Activated CD4-positive, alpha-beta memory T cell treated with anti-CD3 and anti-CD28 coated beads, Interleukin-2, amount 10 ng/mL, durations not matched to agents 7 days and 5 days (primary cell): ENCODE measurements around the gene DNAJA3. TPM values are rescaled to one million over a fixed set of nuclear protein-coding genes. Genes with fewer than 3 reads are reported as not detected.

ENCODE experiments used
- CTCF ChIA-PET: fragments of 350-600 bp; sonication (Branson Sonifier 250); formaldehyde crosslinking; loops from one replicate; lab custom pipeline; 2021; ENCODE audit warnings: antibody characterized with exemption, inconsistent platforms; lab: Charles Lee
- POLR2A ChIA-PET: fragments of 350-600 bp; sonication (Branson Sonifier 250); formaldehyde crosslinking; loops from one replicate; lab custom pipeline; 2021; ENCODE audit warnings: antibody characterized with exemption; lab: Charles Lee
- DNase-seq: peaks from one replicate; pipeline ENCODE4 v3.0.0-alpha.2; 2020
- H3K27ac Mint-ChIP-seq: one replicate; pipeline ENCODE4 v1.8.0; 2021; ENCODE audit warnings: mild to moderate bottlenecking, mixed read lengths
- H3K27me3 Mint-ChIP-seq: one replicate; pipeline ENCODE4 v1.8.0; 2021; ENCODE audit warnings: mixed read lengths
- H3K36me3 Mint-ChIP-seq: one replicate; pipeline ENCODE4 v1.8.0; 2021; ENCODE audit warnings: low read depth, mixed read lengths
- H3K4me1 Mint-ChIP-seq: one replicate; pipeline ENCODE4 v1.8.0; 2021; ENCODE audit warnings: mixed read lengths
- H3K4me3 Mint-ChIP-seq: one replicate; pipeline ENCODE4 v1.8.0; 2021; ENCODE audit warnings: mild to moderate bottlenecking, mixed read lengths
- H3K9me3 Mint-ChIP-seq: one replicate; pipeline ENCODE4 v1.8.0; 2021; ENCODE audit warnings: mixed read lengths
- total RNA-seq, 2 experiments: library from RNA; stranded (reverse); gene quantifications; one replicate each; pipeline ENCODE4 v1.2.3, GENCODE V29; 2021

DNAJA3 gene
- total RNA-seq, 2 experiments from 2014 or later: 39.5 to 41.1 TPM

DNA sequence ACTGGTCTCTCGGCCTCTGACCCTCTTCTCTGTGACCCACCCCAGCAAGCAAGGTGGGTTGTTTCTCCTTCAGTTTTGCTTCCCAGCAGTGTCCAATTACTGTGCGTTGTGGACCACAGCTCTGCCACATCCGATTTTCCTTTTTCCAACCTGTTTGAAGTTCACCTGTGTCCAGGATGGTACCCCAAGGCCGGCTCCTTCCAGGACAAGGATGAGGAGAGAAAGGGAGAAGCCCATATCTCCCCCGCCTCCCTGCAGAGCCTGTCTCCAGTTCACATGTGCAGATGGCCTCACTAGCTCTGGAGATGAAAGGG, 35.2 kb downstream of the DNAJA3 start:
- Mint-ChIP-seq H3K9me3 (no peaks in the 10 kb centered on the region), H3K4me3 (no peak overlapping the region), H3K27me3 (no peaks in the 10 kb centered on the region), H3K4me1 (peaks cover 30% of the 10 kb centered on the region), H3K36me3 (peaks cover 41% of the 10 kb centered on the region), H3K27ac (peak overlapping the region; percentile 60)
- no peak for DNase-seq
- CTCF ChIA-PET: interaction anchor here (0.7 kb wide), 1 partner anchor 69 kb away, joined by 3 read pairs; no protein-coding TSS in a partner anchor
- POLR2A ChIA-PET: interaction anchor here (4.0 kb wide), 1 partner anchor 15 kb away, joined by 27 read pairs; the partner anchor contains the start of genes HMOX2 and NMRAL1

- ChIA-PET CTCF (interaction anchor here (0.6 kb wide), 1 partner anchor 23 kb away, joined by 6 read pairs; no protein-coding TSS in a partner anchor), POLR2A (interaction anchor here (0.5 kb wide), 1 partner anchor 11 kb away, joined by 3 read pairs; no protein-coding TSS in a partner anchor)
- Mint-ChIP-seq H3K4me3 (no peak overlapping the region), H3K27me3 (no peaks in the 10 kb centered on the region), H3K9me3 (no peaks in the 10 kb centered on the region), H3K27ac (no peak overlapping the region), H3K4me1 (peaks cover 35% of the 10 kb centered on the region), H3K36me3 (peaks cover 44% of the 10 kb centered on the region)
- no peak for DNase-seq
These were observed 35.8 kb downstream of the DNAJA3 start for GRCh38 chr16:4461250-4462085.

DNA sequence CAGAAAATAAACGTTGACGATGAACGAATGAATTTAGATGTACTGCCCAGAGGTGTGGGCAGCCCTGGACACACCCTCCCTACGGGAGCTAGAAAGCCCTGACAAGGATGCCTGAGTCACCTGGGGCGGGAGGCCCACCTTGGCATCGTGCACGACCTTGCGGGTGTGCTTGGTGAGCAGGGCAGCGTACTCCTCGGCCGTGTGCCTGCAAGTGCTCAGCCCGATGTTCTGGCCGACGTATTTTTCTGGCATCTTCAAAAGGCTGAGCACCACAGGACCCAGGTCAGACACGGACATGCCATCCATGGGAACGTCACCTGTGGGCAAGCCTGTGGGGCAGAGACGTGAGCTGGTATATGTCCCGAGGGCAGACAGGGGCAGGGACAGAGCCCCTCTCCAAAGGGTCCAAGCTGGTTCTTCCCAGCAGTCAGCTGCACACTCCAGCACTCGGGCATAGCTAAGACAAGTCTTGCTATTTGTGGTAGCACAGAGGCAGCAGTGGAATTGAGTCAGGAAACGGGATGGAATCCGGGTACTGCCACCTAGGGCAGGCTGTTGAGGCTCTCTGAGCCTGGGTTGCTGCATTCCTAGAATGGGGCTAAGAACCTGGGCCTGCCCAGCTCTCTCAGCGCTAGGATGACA, 38.0 kb downstream of the DNAJA3 start:
- no peak for DNase-seq
- POLR2A ChIA-PET: interaction anchor here (1.2 to 1.4 kb wide), 3 partner anchors 11 to 49 kb away, joined by 3 to 5 read pairs (median 4); partner anchors contain the start of gene NMRAL1
- H3K27ac Mint-ChIP-seq: peak overlapping the region; percentile 41
- peaks cover 47% of the 10 kb centered on the region for H3K4me1 Mint-ChIP-seq
- H3K27me3 Mint-ChIP-seq: no peaks in the 10 kb centered on the region
- H3K9me3 Mint-ChIP-seq: no peaks in the 10 kb centered on the region
- no peak overlapping the region for H3K4me3 Mint-ChIP-seq
- CTCF ChIA-PET: interaction anchor here (1.0 kb wide), 1 partner anchor 124 kb away, joined by 3 read pairs; no protein-coding TSS in a partner anchor
- H3K36me3 Mint-ChIP-seq: peaks cover 53% of the 10 kb centered on the region

GRCh38 chr16:4465977-4466779, 40.5 kb downstream of the DNAJA3 start:
- CTCF ChIA-PET: interaction anchor here (1.0 to 2.0 kb wide), 8 partner anchors 9 to 82 kb away, joined by 3 to 8 read pairs (median 4); partner anchors contain the start of genes HMOX2 and NMRAL1
- peaks cover 31% of the 10 kb centered on the region for H3K4me1 Mint-ChIP-seq
- POLR2A ChIA-PET: interaction anchor here (0.7 to 3.7 kb wide), 12 partner anchors 9 to 195 kb away, joined by 3 to 57 read pairs (median 4); partner anchors contain the start of genes CDIP1, CORO7, HMOX2 and NMRAL1
- H3K9me3 Mint-ChIP-seq: no peaks in the 10 kb centered on the region
- H3K4me3 Mint-ChIP-seq: peak overlapping the region; percentile 1
- H3K27ac Mint-ChIP-seq: peak overlapping the region; percentile 87
- DNase-seq: peak; percentile 84
- no peaks in the 10 kb centered on the region for H3K27me3 Mint-ChIP-seq
- H3K36me3 Mint-ChIP-seq: peaks cover 42% of the 10 kb centered on the region

DNA sequence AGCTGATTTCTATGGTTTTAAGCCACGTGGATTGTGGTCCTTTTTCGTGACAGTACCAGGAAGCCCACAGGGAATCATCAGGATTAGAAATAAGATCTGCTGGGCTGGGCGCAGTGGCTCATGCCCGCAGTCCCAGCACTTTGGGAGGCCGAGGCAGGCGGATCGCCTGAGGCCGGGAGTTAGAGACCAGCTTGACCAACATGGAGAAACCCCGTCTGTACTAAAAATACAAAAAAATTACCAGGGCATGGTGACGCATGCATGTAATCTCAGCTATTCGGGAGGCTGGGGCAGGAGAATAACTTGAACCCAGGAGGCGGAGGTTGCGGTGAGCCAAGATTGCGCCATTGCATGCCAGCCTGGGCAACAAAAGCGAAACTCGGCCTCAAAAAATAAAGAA, 42.2 kb downstream of the DNAJA3 start:
- CTCF ChIA-PET: interaction anchor here (1.5 kb wide), 1 partner anchor 8 kb away, joined by 3 read pairs; the partner anchor contains the start of gene HMOX2
- no peak for DNase-seq
- H3K27ac Mint-ChIP-seq: no peak overlapping the region
- H3K36me3 Mint-ChIP-seq: peaks cover 40% of the 10 kb centered on the region
- H3K4me1 Mint-ChIP-seq: peaks cover 34% of the 10 kb centered on the region
- no peaks in the 10 kb centered on the region for H3K9me3 Mint-ChIP-seq
- H3K4me3 Mint-ChIP-seq: no peak overlapping the region
- POLR2A ChIA-PET: interaction anchor here (1.4 to 3.7 kb wide), 2 partner anchors 9 to 197 kb away, joined by 4 to 57 read pairs; partner anchors contain the start of genes HMOX2 and NMRAL1
- H3K27me3 Mint-ChIP-seq: no peaks in the 10 kb centered on the region

GRCh38 chr16:4468972-4469371, 43.3 kb downstream of the DNAJA3 start:
- H3K4me3 Mint-ChIP-seq: no peak overlapping the region
- H3K4me1 Mint-ChIP-seq: peaks cover 42% of the 10 kb centered on the region
- no peaks in the 10 kb centered on the region for H3K9me3 Mint-ChIP-seq
- ChIA-PET CTCF (no interaction called here), POLR2A (interaction anchor here (1.4 to 1.6 kb wide), 2 partner anchors 36 to 54 kb away, joined by 3 to 5 read pairs; no protein-coding TSS in a partner anchor)
- H3K27me3 Mint-ChIP-seq: no peaks in the 10 kb centered on the region
- no peak overlapping the region for H3K27ac Mint-ChIP-seq
- peaks cover 39% of the 10 kb centered on the region for H3K36me3 Mint-ChIP-seq
- DNase-seq: no peak

DNA sequence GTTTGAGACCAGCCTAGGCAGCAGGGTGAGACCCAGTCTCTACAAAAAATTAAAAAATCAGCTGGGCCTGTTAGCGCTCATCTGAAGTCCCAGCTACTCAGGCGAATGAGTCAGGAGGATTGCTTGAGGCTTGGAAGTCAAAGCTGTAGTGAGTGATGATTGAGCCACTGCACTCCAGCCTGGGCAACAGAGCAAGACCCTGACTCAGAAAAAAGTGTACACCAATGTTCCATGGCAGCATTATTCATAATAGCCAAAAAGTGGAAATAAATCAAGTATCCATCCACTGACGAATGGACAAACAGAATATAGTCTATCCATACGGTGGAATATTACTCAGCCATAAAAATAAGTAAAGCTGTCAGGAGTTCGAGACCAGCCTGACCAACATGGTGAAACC, 46.2 kb downstream of the DNAJA3 start:
- Mint-ChIP-seq H3K9me3 (no peaks in the 10 kb centered on the region), H3K4me3 (no peak overlapping the region), H3K27me3 (no peaks in the 10 kb centered on the region), H3K36me3 (peaks cover 23% of the 10 kb centered on the region), H3K4me1 (peaks cover 37% of the 10 kb centered on the region), H3K27ac (peak overlapping the region; percentile 24)
- ChIA-PET POLR2A (interaction anchor here (0.6 to 9.1 kb wide), 2 partner anchors 56 to 603 kb away, joined by 3 to 85 read pairs; partner anchors contain the start of gene CORO7), CTCF (interaction anchor here (1.1 to 2.8 kb wide), 8 partner anchors 13 to 77 kb away, joined by 3 to 11 read pairs (median 4); no protein-coding TSS in a partner anchor)
- no peak for DNase-seq

GRCh38 chr16:4472880-4473279, 47.2 kb downstream of the DNAJA3 start:
- H3K27ac Mint-ChIP-seq: peak overlapping the region; percentile 17
- ChIA-PET CTCF (interaction anchor here (0.7 to 2.8 kb wide), 3 partner anchors 33 to 76 kb away, joined by 3 to 11 read pairs (median 4); no protein-coding TSS in a partner anchor), POLR2A (interaction anchor here (0.7 to 9.1 kb wide), 4 partner anchors 11 to 57 kb away, joined by 3 to 85 read pairs (median 15); partner anchors contain the start of gene CORO7)
- H3K27me3 Mint-ChIP-seq: no peaks in the 10 kb centered on the region
- H3K4me1 Mint-ChIP-seq: peaks cover 37% of the 10 kb centered on the region
- H3K4me3 Mint-ChIP-seq: peak overlapping the region; percentile 77
- no peak for DNase-seq
- no peaks in the 10 kb centered on the region for H3K9me3 Mint-ChIP-seq
- peaks cover 23% of the 10 kb centered on the region for H3K36me3 Mint-ChIP-seq

- Mint-ChIP-seq H3K4me3 (peak within 1 kb of the TSS; percentile 77), H3K27ac (peak within 1 kb of the TSS; percentile 83), H3K27me3 (no peaks in the 10 kb centered on the region), H3K4me1 (peaks cover 45% of the 10 kb centered on the region), H3K9me3 (no peaks in the 10 kb centered on the region), H3K36me3 (peaks cover 25% of the 10 kb centered on the region)
- peak; percentile 93 for DNase-seq
- ChIA-PET CTCF (interaction anchor here (1.2 to 6.9 kb wide), 8 partner anchors 8 to 220 kb away, joined by 3 to 102 read pairs (median 4); partner anchors contain the start of genes CDIP1 and CORO7), POLR2A (interaction anchor here (1.0 to 9.1 kb wide), 10 partner anchors 8 to 72 kb away, joined by 3 to 154 read pairs (median 25); partner anchors contain the start of genes CDIP1 and CORO7)
These were observed 48.7 kb downstream of the DNAJA3 start, which contains the start of gene NMRAL1 for GRCh38 chr16:4474192-4474961. Gene NMRAL1 (minus strand): TSS chr16:4474625. CDS start chr16:4474132, 493 bp downstream.

DNA sequence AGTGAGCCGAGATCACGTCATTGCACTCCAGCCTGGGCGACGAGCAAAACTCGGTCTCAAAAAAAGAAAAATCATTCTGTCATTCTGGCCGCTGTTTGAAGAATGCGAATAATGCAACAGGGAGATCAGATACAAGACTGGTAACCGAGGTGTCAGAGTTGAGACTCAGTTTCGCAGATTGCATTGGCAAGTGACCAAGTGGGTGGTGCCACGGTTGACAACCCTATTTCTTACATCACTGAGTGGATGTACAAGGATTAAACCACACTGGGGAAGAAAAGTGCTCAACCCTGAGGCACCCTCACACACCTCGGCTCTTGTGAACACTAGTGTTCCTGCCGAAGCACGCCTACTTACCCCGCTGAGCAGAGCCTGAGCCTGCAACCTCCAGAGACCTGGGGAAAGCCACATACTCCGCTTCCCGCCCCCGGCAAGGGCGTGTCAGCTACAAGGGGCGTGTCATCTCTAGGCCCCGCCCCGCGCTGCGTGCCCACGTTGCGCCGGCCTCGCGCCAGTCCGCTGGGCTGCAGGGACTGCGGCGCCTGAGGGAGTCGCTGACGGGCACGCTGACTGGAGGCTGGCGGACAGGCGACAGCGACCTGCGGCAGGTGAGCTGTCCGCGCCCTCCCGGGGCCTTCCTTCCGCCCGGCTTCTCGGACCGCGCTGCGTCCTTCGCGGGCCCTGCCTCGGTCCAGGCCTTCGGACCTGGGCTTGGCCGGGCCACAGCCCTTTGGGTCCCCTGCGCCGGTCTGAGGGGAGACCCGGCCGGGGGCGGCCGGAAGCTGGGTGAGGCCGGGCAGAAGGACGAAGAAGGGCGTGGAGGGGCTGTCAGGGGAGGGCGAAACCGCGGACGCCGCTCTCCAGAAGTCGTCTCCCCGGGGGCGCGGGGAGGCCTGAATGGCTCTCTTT, 50.5 kb downstream of the DNAJA3 start, which contains the start of gene HMOX2:
HMOX2 (plus strand) TSS at position 519 of the 909 bp plus-strand sequence. CDS start 29,127 bp downstream, outside the sequence.
- H3K36me3 Mint-ChIP-seq: peaks cover 25% of the 10 kb centered on the region
- no peaks in the 10 kb centered on the region for H3K27me3 Mint-ChIP-seq
- CTCF ChIA-PET: interaction anchor here (0.7 to 6.9 kb wide), 17 partner anchors 8 to 148 kb away, joined by 3 to 102 read pairs (median 5); partner anchors contain the start of genes CDIP1, CORO7 and MGRN1
- POLR2A ChIA-PET: interaction anchor here (0.6 to 9.1 kb wide), 15 partner anchors 10 to 204 kb away, joined by 3 to 154 read pairs (median 4); partner anchors contain the start of genes CORO7 and PAM16
- H3K27ac Mint-ChIP-seq: peak within 1 kb of the TSS; percentile 93
- H3K4me1 Mint-ChIP-seq: peaks cover 43% of the 10 kb centered on the region
- H3K4me3 Mint-ChIP-seq: peak within 1 kb of the TSS; percentile 91
- no peaks in the 10 kb centered on the region for H3K9me3 Mint-ChIP-seq
- peak; percentile 96 for DNase-seq
